HG02870 (cell line): ENCODE results near the gene CHN2.

Experiments
- ATAC-seq: cut with Tn5 transposase; IDR thresholded peaks from one replicate; pipeline ENCODE4 v1.9.1; 2021; ENCODE audit warnings: mild to moderate bottlenecking, moderate library complexity; ENCODE audit not compliant: unreplicated experiment

Gene CHN2

GRCh38 chr7:29304756-29305155, 110.2 kb downstream of the CHN2 start:
- ATAC-seq, result no peak

GRCh38 chr7:29306319-29306991, 111.9 kb downstream of the CHN2 start:
- ATAC-seq, result no peak

- no peak for ATAC-seq
Measured at GRCh38 chr7:29308424-29308823, 113.8 kb downstream of the CHN2 start.

GRCh38 chr7:29309041-29309854, 114.7 kb downstream of the CHN2 start:
- ATAC-seq, result no peak

- no peak for ATAC-seq
Measured at GRCh38 chr7:29310625-29311024, 116.0 kb downstream of the CHN2 start.

- no peak for ATAC-seq
Measured at GRCh38 chr7:29311314-29311713, 116.7 kb downstream of the CHN2 start.

GRCh38 chr7:29314148-29314547, 119.6 kb downstream of the CHN2 start:
- no peak for ATAC-seq

GRCh38 chr7:29315122-29315891, 120.7 kb downstream of the CHN2 start:
- ATAC-seq, result no peak

- no peak for ATAC-seq
Measured at GRCh38 chr7:29315892-29316270, 121.3 kb downstream of the CHN2 start.

GRCh38 chr7:29316926-29317325, 122.4 kb downstream of the CHN2 start:
- ATAC-seq, result no peak

GRCh38 chr7:29318853-29319718, 124.5 kb downstream of the CHN2 start:
- no peak for ATAC-seq

- ATAC-seq, result no peak
Measured at GRCh38 chr7:29319719-29320521, 125.3 kb downstream of the CHN2 start.

- ATAC-seq, result no peak
Measured at GRCh38 chr7:29320577-29320976, 126.0 kb downstream of the CHN2 start.

- ATAC-seq, result no peak
Measured at GRCh38 chr7:29322023-29322712, 127.6 kb downstream of the CHN2 start.

GRCh38 chr7:29325476-29325875, 130.9 kb downstream of the CHN2 start:
- no peak for ATAC-seq

GRCh38 chr7:29326864-29327263, 132.3 kb downstream of the CHN2 start:
- no peak for ATAC-seq

- no peak for ATAC-seq
Measured at GRCh38 chr7:29327455-29327854, 132.9 kb downstream of the CHN2 start.

GRCh38 chr7:29328045-29328444, 133.5 kb downstream of the CHN2 start:
- ATAC-seq, result no peak

- no peak for ATAC-seq
Measured at GRCh38 chr7:29328811-29329210, 134.2 kb downstream of the CHN2 start.
